HG03025 (cell line): ENCODE results near the gene TRA2B.

ENCODE experiments used
- ATAC-seq: cut with Tn5 transposase; IDR thresholded peaks from one replicate; pipeline ENCODE4 v1.9.1; 2021; ENCODE audit warnings: mild to moderate bottlenecking, moderate library complexity; ENCODE audit not compliant: unreplicated experiment, low FRiP score

Gene TRA2B

DNA sequence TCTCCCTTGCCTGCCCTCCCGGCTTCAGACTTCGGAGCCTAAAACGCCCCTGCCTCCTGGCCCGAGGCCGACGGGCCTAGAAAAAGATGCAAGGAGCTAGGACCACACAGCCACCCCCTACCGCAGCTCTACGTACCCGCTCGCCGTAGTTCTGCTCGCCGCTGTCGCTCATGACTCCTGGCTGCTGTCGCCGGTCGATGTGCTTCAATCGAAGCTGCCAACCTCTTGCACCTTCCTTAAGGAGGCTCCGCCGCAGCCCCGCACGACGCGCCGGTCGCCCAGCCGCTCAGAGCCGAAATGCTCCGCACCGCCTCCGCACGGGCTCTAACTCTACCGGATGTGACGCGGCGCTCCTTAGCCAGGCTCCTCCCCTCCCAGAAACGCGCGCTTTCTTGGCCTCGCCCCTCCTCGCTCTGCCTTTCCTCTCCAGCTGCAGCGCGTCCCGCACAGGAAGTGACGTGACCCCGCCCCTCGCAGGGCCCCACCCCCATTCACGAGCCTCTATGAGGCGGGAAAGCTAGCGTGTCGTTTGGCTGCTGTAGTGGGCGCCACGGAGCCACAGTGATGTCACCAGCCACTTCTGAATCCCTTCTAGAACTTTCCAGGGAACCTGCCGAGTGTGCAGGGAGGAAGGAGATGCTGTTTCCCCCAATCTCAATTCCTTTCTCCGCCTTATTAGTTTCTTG lies at the start of gene TRA2B:
TRA2B (minus strand) TSS at position 326 of the 686 bp plus-strand sequence; CDS start at position 172, 154 bp downstream.
- peak; percentile 93 for ATAC-seq

DNA sequence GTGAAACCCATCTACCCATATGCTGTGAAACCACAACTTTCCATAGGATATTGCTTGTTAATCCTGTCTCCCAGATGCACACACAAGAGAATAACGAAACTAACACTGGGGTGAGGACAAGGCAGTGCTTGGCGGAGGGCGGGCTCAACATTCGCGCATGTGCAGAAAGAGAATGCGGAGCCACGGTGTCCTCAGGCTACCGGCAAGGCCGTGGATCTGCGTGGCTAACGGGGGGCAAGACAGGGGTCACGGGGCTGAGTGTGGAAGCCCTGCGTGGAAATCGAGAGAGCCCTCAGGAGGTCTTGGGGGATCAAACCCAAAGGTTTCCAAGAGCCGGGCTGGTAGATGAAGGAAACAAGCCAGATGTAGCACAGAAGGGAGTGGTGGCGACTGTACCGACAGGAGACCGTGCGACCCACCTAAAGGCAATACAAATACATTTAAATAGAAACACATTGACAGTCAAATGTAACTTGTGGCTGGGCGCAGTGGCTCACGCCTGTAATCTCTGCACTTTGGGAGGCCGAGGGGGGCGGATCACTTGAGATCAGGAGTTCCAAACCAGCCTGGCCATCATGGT lies 48.5 kb upstream of the TRA2B start:
- ATAC-seq, result no peak

DNA sequence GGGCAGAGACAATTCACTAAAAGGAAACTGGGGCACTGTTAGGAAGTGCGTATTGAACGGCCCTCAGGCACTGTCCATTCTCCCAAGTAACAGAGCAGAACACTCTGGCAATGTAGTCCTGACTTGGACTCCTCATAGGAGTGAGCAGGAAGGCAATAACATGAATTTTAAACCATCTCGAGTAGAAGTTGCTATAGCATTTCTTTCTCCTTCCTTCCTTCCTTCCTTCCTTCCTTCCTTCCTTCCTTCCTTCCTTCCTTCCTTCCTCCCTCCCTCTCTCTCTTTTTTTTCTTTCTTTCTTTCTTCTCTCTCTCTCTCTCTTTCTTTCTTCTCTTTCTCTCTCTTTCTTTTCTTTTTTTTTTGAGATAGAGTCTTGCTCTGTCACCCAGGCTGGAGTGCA lies 46.4 kb upstream of the TRA2B start:
- ATAC-seq, result no peak

DNA sequence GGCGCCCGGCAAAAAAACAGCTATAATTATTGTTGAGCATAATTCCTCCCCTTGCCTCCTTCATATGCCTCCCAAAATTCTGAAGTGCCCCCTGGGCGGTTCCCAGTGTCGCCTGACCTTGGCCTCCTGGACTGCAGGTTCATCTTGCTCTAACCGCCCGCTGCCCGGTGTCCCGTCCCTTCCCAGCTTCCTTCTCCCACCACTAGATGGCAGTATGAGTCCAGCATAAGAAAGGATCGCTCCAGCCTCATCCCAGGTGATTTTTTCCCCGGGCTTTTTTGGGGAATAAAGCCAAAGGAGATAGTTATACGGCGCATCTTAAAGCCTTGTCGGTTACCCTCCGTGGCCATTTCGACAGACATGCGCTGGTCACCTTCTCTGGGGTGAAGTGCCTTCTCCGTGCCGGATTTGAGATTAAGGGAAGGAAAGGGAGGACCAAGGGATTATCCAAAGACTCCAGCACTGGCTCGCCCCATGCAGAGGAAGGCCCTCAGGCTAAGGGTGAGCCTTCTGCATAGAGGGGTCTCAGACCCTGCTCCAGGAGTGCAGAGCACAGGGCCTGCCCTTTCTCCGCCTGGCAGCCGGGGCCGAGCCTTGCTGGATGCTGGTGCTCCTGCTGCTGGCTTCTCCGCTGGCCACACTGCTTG lies 45.8 kb upstream of the TRA2B start:
- ATAC-seq, result no peak

DNA sequence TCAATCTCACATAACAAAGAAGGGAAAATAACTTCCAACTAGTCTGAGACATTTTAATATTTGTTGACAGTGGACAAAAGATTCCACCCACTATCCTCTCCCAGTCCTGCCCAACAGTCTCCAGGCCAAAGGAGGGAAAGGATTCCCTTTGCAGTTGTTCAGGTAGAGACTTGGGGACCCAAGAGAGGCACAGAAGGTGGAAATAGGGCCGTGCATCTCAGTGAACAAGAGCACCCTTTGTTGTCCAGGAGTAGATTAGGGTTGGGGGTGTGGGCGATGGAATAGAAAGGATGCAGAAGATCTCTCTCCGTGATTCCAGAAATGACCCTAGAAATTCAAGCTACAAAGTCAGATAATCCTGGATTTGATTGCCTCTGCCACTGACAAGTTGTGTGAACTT lies 44.8 kb upstream of the TRA2B start:
- no peak for ATAC-seq

DNA sequence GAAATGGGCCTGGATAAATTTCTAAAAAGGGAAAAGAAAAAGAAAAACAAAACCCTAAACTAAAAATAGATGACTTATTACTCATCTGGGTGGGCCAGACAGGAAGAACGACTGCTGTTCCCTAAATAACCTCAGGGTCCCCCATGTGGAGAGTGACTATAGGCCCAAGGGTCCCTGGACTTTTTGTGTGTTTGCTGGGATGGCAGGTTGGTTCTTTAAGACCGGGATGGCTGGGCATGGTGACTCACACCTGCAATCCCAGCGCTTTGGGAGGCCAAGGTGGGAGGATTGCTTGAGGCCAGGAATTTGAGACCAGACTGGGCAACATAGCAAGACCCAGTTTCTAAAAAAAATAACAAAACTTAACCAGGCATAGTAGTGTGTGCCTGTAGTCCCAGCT lies 43.8 kb upstream of the TRA2B start:
- no peak for ATAC-seq

DNA sequence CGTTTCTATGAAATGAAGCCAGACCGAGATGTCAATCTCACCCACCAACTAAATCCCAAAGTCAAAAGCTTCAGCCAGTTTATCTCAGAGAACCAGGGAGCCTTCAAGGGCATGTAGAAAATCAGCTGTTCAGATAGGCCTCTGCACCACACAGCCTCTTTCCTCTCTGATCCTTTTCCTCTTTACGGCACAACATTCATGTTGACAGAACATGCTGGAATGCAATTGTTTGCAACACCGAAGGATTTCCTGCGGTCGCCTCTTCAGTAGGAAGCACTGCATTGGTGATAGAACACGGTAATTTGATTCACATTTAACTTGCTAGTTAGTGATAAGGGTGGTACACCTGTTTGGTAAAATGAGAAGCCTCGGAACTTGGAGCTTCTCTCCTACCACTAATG lies 41.9 kb upstream of the TRA2B start:
- no peak for ATAC-seq

DNA sequence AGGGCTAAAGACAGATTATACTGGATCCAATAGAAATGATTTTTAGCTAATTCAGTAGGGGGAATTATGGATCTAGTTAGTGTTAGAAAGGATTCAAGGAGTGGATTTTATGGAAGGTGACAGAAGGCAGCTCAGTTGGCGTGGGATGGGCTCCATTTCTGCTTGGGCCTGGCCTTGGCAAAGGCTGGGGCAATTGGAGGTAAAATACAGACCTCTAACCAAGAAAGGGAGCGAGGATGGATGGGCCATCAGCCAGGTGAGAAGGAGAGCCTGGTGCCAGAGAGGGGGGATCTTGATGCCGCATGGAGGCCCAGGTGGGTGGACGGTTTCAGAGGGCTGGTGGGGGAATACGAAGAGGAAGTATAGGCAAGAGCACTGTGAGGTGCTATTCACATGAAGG lies 40.7 kb upstream of the TRA2B start:
- no peak for ATAC-seq

DNA sequence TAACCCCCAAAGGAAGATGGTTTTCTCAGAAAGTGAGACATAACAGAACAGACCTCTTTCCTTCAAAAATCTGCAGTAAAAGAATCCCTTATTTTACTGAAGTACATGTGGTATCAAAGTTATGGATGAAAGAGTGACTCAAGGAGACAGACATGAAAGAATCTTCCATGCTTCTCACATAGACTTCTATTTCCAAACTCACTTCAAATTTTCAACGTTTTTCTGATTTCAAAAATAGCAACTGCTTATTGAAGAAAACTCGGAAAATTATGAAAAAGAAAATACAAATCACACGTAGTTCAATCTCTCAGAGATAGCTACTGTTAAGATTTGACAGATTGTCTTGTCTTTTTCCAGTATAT lies 39.8 kb upstream of the TRA2B start:
- ATAC-seq, result no peak

DNA sequence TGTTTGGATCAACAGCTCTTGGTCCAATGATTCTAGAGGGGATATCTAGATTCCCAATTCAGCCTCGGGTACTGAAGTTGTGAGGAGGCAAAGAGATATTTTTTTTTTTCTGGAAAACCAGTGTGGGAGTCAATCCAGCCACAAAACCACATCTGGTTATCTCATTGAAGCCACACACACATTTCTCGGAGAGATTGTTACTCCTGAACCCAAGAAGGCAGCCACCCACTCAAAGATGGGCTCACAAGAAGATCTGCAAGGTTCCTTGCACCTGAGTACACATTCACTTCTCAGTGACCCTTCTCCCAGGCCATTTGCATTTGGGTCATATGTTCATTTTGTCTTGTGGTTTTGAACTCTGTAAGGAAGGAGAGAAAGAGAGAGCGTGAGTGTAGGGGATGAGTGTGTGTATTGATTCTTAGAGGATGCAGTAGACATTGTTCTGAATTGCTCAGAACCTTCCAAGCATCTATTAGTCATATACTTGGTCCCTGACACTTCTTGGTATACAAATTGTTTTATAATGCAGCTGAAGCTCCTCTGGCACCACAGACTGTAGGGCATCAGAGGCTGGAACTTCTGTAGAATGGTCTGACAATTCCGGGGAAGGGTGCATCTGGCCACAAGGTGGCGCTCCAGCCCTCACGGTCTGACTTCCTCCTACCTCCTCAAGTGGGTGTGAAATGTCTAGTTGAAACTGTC lies 39.3 kb upstream of the TRA2B start:
- ATAC-seq, result no peak

DNA sequence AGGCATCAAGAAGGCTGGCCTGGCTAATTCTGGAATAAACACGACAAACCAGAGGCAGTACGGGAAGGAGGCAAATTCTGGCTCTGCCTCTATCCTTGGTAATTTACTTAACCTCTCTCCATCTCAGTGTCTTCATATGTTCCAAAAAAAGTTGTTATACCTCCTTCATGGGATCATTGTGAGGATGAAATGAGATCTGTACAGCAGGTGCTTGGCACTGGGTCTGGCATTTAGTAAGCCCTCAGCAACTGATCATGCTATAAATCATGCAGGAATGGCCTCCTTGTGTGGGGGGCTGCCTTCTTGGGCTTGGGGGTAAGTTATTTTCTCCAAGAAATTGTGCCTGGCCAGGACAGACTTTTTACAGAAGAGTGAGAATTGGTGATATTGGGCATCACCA lies 38.3 kb upstream of the TRA2B start:
- no peak for ATAC-seq

DNA sequence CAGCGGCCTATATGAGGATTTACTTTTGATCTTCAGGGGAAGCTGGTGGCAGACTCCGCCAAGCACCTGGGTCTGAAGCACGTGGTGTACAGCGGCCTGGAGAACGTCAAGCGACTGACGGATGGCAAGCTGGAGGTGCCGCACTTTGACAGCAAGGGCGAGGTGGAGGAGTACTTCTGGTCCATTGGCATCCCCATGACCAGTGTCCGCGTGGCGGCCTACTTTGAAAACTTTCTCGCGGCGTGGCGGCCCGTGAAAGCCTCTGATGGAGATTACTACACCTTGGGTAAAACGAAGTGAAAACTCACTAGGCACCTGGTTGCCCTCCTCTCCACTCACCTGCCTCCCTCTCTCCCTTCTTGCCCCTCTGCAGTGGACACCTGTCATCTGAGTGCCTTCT lies 33.8 kb upstream of the TRA2B start:
- no peak for ATAC-seq

DNA sequence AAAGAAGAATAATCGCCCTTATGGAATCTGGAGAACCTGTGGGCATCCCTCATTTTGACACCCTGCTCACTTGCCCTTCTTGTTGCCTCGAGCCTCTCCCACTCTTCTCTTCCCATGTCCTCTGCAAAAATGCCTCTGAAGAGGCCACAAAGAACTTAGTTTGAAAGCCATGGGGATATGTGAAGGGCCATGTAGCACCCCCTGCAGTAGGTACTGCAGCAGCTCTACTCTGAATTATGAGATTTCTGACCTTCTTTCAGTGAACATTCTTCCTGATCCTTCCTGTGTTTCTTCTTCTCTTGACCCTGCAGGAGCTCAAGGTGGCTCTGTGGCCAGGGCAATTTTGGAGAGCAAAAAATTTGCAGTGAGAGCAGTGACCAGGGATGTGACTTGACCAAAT lies 30.4 kb upstream of the TRA2B start:
- ATAC-seq, result no peak

DNA sequence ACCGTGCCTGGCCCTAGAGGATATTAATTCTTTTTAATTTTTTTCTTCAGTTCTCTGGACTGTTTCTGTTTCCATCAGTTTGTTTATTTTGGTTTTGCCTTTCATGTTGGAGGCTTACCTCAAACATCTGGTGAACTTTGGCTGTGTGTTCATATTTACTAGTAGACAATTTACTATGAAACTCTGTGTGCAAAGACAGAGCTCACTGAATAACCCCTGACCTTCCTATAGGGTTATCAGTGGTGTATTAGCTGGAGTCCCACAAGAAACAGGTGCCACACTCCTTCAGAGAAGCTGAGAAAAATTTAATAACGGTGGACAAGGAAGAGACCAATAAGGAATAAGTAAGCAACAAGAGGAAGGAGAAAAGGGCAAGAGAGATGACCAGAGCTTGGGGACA lies 28.8 kb upstream of the TRA2B start:
- ATAC-seq, result no peak

DNA sequence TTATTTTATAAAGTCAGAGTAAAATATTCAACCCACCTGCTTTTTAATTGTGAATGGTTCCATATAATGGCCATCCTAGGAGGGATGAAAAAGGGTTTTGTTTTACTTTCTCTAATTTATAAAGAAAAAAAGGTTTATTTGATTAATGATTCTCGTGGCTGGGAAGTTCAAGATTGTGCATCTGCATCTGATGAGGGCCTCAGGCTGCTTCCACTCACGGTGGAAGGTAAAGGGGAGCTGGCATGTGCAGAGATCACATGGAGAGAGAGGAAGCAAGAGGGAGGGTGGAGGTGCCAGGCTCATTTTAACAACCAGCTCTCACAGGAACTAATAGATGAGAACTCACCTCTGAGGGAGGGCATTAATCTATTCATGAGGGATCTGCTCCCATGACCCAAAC lies 27.7 kb upstream of the TRA2B start:
- no peak for ATAC-seq

DNA sequence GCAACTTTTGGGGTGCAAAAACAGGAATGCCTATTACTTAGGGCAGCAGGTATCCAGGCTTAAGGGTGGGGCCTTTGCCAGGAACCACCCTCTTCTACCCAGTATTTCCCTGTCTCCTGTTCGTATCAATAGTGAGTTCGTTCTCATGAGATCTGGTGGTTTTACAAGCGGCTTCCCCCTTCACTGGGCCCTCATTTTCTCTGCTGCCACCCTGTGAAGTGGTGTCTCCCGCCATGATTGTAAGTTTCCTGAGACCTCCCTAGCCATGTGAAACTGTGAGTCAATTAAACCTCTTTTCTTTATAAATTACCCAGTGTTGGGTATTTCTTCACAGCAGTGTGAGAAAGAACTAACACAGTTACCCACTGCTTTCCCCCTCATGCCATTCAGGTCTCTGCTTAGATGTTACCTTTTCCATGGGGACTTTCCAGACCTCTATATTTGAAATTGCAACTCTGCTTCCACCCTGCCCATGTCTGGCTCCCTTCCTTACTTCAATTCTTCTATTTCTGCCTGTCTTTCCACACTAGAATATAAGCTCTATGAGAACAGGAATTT lies 23.9 kb upstream of the TRA2B start:
- ATAC-seq, result no peak

DNA sequence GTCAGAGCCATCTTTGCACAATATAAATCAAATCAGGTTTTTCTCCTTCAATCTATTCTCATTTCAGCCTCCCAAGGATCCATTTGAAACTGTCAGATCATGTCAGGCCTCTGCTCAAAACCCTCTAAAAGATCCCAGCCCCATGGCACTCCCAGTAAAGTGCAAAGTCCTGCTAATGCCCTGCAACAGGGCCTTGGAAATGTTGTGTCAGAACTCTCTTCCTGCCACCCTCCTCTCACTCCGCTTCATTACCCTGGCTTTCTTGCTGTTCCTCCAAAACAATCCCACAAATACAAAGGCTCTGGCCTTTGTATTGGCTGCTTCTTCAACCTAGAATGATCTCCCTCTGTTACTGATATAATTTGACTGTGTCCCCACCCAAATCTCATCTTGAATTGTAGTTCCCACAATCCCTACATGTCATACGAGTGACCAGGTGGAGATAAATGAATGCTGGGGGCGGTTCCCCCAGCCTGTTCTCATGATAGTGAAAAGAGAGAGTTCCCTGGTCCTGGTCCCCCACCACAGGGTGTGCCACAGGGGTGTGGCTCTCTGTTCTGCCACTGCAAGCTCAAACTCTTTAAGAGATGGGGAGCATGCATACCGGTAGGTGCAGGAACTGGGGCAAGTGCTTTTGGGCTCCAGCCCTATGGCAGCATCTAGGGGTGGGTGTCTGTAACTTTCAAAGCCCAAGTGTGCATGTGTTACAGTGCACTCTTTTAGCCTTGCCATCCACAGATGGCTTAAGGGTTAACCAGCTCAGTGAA lies 22.9 kb upstream of the TRA2B start:
- no peak for ATAC-seq

DNA sequence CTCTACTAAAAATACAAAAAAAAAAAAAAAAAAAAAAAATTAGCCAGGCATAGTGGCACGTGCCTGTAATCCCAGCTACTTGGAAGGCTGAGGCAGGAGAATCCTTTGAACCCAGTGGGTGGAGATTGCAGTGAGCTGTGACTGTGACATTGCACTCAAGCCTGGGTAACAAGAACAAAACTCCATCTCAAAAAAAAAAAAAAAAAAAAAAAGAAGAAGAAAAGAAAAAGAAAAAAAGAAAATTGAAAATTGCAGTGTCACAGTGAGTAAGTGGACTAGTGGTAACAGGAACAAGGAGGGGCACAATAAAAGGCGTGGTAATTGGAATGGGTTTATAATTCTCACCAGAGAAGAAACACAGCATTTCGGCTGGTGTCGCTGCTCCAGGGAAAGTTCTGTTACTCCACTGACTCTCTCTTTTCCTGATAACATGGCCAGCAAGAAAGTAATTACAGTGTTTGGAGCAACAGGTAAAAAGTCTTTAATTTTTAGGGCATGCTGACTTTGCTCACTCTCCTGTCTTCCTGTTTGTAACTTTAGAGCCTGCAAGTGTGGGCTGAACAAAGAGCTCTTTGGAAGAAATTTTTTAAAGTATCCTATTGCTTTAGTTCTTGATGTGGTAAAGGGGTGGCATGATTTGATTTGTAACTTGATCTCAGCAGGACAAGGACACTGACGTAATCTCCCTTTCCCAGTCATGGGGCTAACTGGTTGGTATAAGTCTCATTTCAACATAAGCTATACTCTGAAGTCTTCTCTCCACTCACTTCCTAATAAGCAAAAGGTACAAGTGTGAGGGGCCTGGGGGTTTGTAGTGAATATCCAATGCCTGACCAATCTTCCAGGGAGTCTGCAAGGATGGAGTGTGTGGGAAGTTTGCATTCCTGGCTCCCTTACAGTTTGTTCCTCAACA lies 22.1 kb upstream of the TRA2B start:
- ATAC-seq, result no peak

DNA sequence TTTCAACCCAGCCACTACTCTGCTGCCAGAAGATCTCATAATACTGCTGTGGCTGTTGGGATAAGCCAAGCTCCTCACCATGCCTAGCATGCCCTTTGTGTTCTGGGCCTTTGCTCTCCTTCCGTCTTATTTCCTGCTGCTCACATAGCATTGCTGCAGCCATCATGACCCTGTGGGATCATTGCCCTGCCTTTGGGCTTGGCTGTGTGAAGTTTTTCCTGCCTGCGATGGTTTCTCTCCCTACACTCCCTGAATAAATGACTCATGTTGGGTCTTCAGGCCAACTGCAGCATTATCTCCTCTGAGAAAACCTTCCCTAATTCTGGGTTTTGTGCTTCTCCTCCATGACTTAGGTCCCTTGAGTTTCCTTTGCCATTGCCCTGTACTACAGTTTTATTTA lies 20.8 kb upstream of the TRA2B start:
- no peak for ATAC-seq

DNA sequence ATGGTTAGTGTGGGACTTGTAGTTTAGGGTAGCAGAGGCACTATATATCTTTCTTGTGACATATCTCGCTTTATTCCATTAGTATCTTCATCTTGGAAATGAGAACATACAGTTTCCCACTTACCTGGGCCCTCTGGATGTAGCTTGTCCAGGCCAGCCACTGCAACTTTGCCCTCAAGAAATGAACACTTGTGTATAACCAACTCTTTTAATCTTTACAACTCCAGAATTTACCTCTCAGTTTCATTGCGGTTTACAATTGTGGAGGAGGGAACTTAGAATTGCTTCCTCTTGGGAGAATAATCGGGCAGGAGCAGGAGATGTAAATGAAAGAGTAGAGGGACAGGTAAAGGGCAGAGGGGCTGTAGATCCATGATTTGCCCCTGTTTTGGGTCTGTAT lies 18.4 kb upstream of the TRA2B start:
- no peak for ATAC-seq
